ENCODE measurements around the gene C9. TPM values are rescaled to one million over a fixed set of nuclear protein-coding genes. Genes with fewer than 3 reads are reported as not detected.

Gene C9
- total and polyA plus RNA-seq, 2 of the 4 experiments (the other 2 are of a cell fraction) = not detected

DNA sequence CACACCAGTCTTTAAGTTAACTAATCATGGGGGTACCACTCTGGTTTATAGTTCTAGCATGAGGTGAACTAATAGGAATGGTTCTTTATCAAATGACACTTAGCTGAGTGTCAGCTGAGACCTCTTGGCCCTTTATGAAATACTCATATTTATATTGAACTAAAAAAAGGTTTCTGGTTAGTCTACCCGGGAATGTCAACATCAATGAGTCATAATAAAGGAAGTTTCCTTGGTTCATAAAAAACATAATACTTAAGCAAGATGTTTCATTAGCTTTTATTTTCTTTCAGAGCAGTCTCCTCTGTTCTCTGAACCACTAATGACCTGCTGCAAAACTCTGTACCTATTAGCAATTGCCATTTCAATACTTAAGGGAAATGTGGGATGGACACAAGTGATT, 46.8 kb upstream of the C9 start:
- Histone ChIP-seq H3K9ac (ENCODE audit: low read depth, low read length) (no peak overlapping the region), H3K9me3 (ENCODE audit: control insufficient read depth, insufficient read depth, low read length) (no peaks in the 10 kb centered on the region)

More for the DNA sequence above, 46.8 kb upstream of the C9 start:
- BruUV-seq (replicated peaks) = no TSS peak
- H2AK9ac ChIP-seq (replicated peaks; ENCODE audit: low read depth, low read length, poor library complexity) = no peak overlapping the region
- ATAC-seq (ENCODE audit: low read depth) (peak; percentile 66), DNase-seq (peak; percentile 84)
- no peak overlapping the region for H3K4me3 ChIP-seq (ENCODE audit: insufficient read depth, low read depth, low read length)
- H3K36me3 ChIP-seq (ENCODE audit: control insufficient read depth, insufficient read depth, low read length) = peaks cover 13% of the 10 kb centered on the region
- in situ Hi-C loops (cut with MboI; ENCODE audit: low sequenced_read_pairs) = no loop called here
- H2BK120ac ChIP-seq (ENCODE audit: low read depth, low read length) = no peak overlapping the region
- H2BK20ac ChIP-seq (ENCODE audit: low read depth, low read length) = peak overlapping the region; percentile 22; the same call in 1 of the 2 replicates
- dilution Hi-C loops (cut with HindIII; ENCODE audit: low sequenced_read_pairs, unreplicated experiment) = no loop called here
- TF ChIP-seq FOS (IDR thresholded peaks at IDR 0.05; ENCODE audit: low read depth, low read length) (peak; percentile 89), CEBPB (IDR thresholded peaks at IDR 0.05; ENCODE audit: low read depth, low read length) (peak; percentile 75), RAD21 (IDR thresholded peaks at IDR 0.05; ENCODE audit: low read length) (no peak), POLR2A (IDR thresholded peaks at IDR 0.05; ENCODE audit: low read depth, low read length) (no peak), CTCF (conservative IDR thresholded peaks at IDR 0.05; ENCODE audit: low read depth, low read length) (no peak), MXI1 (IDR thresholded peaks at IDR 0.05; ENCODE audit: borderline replicate concordance, low read depth, low read length) (no peak), CHD1 (IDR thresholded peaks at IDR 0.05; ENCODE audit: low read depth, low read length) (no peak), RCOR1 (IDR thresholded peaks at IDR 0.05; ENCODE audit: insufficient replicate concordance, low read length) (no peak), ELK1 (IDR thresholded peaks at IDR 0.05; ENCODE audit: borderline replicate concordance, low read depth, low read length) (no peak), BHLHE40 (IDR thresholded peaks at IDR 0.05; ENCODE audit: low read depth, low read length) (peak; percentile 26; the same call in 1 of the 2 replicates), MAFK (IDR thresholded peaks at IDR 0.05; ENCODE audit: low read depth, low read length) (no peak), RFX5 (IDR thresholded peaks at IDR 0.05; ENCODE audit: low read depth, low read length) (no peak), SMC3 (IDR thresholded peaks at IDR 0.05; ENCODE audit: low read depth, low read length) (no peak), MAZ (IDR thresholded peaks at IDR 0.05; ENCODE audit: borderline replicate concordance, low read depth, low read length) (no peak), USF2 (IDR thresholded peaks at IDR 0.05; ENCODE audit: low read depth, low read length) (no peak), NFE2L2 (IDR thresholded peaks at IDR 0.05; ENCODE audit: low read depth, low read length) (no peak)
- H3K4me2 ChIP-seq (ENCODE audit: low read depth, low read length) = peak overlapping the region; percentile 71; the same call in 1 of the 2 replicates
- no peak overlapping the region for H2AFZ ChIP-seq (replicated peaks; ENCODE audit: low read length, poor library complexity)
- 0 out of 2 replicates have a peak overlapping the region, but pooled peaks have one; percentile 16 for H3K14ac ChIP-seq (replicated peaks; ENCODE audit: low read depth, low read length)
- peaks cover 18 to 78% of the 10 kb centered on the region in 2 experiments for H3K79me1 ChIP-seq (ENCODE audit: low read depth in 1 of 2, low read length in 2 of 2)
- peaks cover 16% of the 10 kb centered on the region for H3K9me1 ChIP-seq (ENCODE audit: insufficient read depth, low read length)
- no CpG with 5 or more reads among the region's 1 CpG for WGBS, 2 experiments (ENCODE audit: extremely low coverage in 2 of 2, insufficient read length in 1 of 2)
- H2BK15ac ChIP-seq (ENCODE audit: low read depth, low read length) = 0 out of 3 replicates have a peak overlapping the region, but pooled peaks have one; percentile 22
- no peak overlapping the region for H2AK5ac ChIP-seq (ENCODE audit: low read depth, low read length)
- H2BK5ac ChIP-seq (ENCODE audit: low read depth, low read length, poor library complexity, severe bottlenecking) = peak overlapping the region; percentile 62
- H3K27me3 ChIP-seq (ENCODE audit: control insufficient read depth, insufficient read depth, low read length) = no peaks in the 10 kb centered on the region
- no peak overlapping the region; the same call in 1 of the 2 replicates for H4K5ac ChIP-seq (ENCODE audit: low read depth, low read length)
- peak overlapping the region; percentile 44; the same call in 1 of the 2 replicates for H3K18ac ChIP-seq (ENCODE audit: low read depth, low read length)
- no peak overlapping the region for H3K4ac ChIP-seq (ENCODE audit: low read depth, low read length)
- no peak overlapping the region for H3K27ac ChIP-seq (ENCODE audit: insufficient read depth, low read length)
- H3K4me1 ChIP-seq (ENCODE audit: control insufficient read depth, insufficient read depth, low read length) = peaks cover 30% of the 10 kb centered on the region
- H4K20me1 ChIP-seq (ENCODE audit: insufficient read depth, low read length) = peaks cover 75% of the 10 kb centered on the region
- ChIA-PET CTCF (interaction anchor here (0.6 to 3.0 kb wide), 2 partner anchors 13 to 1770 kb away, joined by 4 to 9 read pairs; partner anchors contain the start of gene DAB2), POLR2A (ENCODE audit: unreplicated experiment) (interaction anchor here (0.8 kb wide), 1 partner anchor 10 kb away, joined by 3 read pairs; no protein-coding TSS in a partner anchor)
- H4K8ac ChIP-seq (ENCODE audit: low read depth in 2 of 2, low read length in 2 of 2) = 0 out of 4 replicates have a peak overlapping the region, but pooled peaks of 1 of the 2 experiments have one; percentile 3
- intact Hi-C loops (cut with micrococcal nuclease) = no loop called here
- no peak overlapping the region for H3K56ac ChIP-seq (ENCODE audit: extremely low read depth, insufficient read depth, low read length)
- H3K23ac ChIP-seq (ENCODE audit: low read depth, low read length) = peak overlapping the region; percentile 18; the same call in 1 of the 2 replicates
- H4K91ac ChIP-seq (ENCODE audit: insufficient read depth, low read depth, low read length) = no peak overlapping the region
